CD8-positive, alpha-beta memory T cell (primary cell): ENCODE results near the gene SLC25A21. TPM values are rescaled to one million over a fixed set of nuclear protein-coding genes. Genes with fewer than 3 reads are reported as not detected.
A peak's percentile ranks its signal among the peaks of the same experiment; 100 is the strongest.

ENCODE experiments used
- CTCF ChIA-PET: fragments of 350-600 bp; sonication (Branson Sonifier 250); formaldehyde crosslinking; loops from one replicate; lab custom pipeline; 2021; ENCODE audit warnings: antibody characterized with exemption; lab: Charles Lee
- POLR2A ChIA-PET: fragments of 350-600 bp; sonication (Branson Sonifier 250); formaldehyde crosslinking; loops from one replicate; lab custom pipeline; 2021; ENCODE audit warnings: antibody characterized with exemption; lab: Charles Lee
- DNase-seq, 5 donors: peaks; one replicate each; pipeline versions ENCODE4 v3.0.0 to v3.0.0-alpha.2; 2020 to 2022; ENCODE audit warnings: mixed read lengths in 1 of 5
- H3K27ac ChIP-seq: one replicate; pipeline ENCODE4 v1.7.0; 2013; ENCODE audit warnings: low read depth, mild to moderate bottlenecking, low read length, moderate library complexity
- H3K27me3 ChIP-seq: 2 replicates; pipeline ENCODE4 v1.7.0; 2013; ENCODE audit warnings: low read length, mild to moderate bottlenecking; ENCODE audit not compliant: insufficient read depth, poor library complexity, severe bottlenecking
- H3K36me3 ChIP-seq: 2 replicates; pipeline ENCODE4 v1.7.0; 2013; ENCODE audit warnings: mild to moderate bottlenecking, low read length, moderate library complexity; ENCODE audit not compliant: insufficient read depth
- H3K4me1 ChIP-seq: 2 replicates; pipeline ENCODE4 v1.7.0; 2013; ENCODE audit warnings: mild to moderate bottlenecking, low read length, moderate library complexity; ENCODE audit not compliant: insufficient read depth
- H3K4me3 ChIP-seq: 2 replicates; pipeline ENCODE4 v1.7.0; 2013; ENCODE audit warnings: mild to moderate bottlenecking, low read length
- H3K9me3 ChIP-seq: 2 replicates; pipeline ENCODE4 v1.7.0; 2013; ENCODE audit warnings: mild to moderate bottlenecking, low read length
- H3K27ac Mint-ChIP-seq, 8 donors: one replicate each; pipeline ENCODE4 v1.8.0; 2020 to 2021; ENCODE audit warnings: mixed read lengths in 8 of 8, mild to moderate bottlenecking in 6 of 8, inconsistent platforms in 3 of 8, moderate library complexity in 3 of 8
- H3K27me3 Mint-ChIP-seq, 2 donors: one replicate each; pipeline ENCODE4 v1.8.0; 2020 to 2021; ENCODE audit warnings: mixed read lengths in 2 of 2, mild to moderate bottlenecking in 1 of 2, moderate library complexity in 1 of 2
- H3K36me3 Mint-ChIP-seq, 3 donors: one replicate each; pipeline ENCODE4 v1.8.0; 2020 to 2021; ENCODE audit warnings: mixed read lengths in 3 of 3, inconsistent platforms in 1 of 3, mild to moderate bottlenecking in 1 of 3
- H3K4me1 Mint-ChIP-seq, 3 donors: one replicate each; pipeline ENCODE4 v1.8.0; 2020 to 2021; ENCODE audit warnings: mixed read lengths in 3 of 3, inconsistent platforms in 1 of 3, mild to moderate bottlenecking in 1 of 3
- H3K4me3 Mint-ChIP-seq, 7 donors: one replicate each; pipeline ENCODE4 v1.8.0; 2020 to 2021; ENCODE audit warnings: mixed read lengths in 7 of 7, mild to moderate bottlenecking in 6 of 7, moderate library complexity in 4 of 7, inconsistent platforms in 2 of 7
- H3K9me3 Mint-ChIP-seq, 5 donors: one replicate each; pipeline ENCODE4 v1.8.0; 2020 to 2022; ENCODE audit warnings: mixed read lengths in 5 of 5, mild to moderate bottlenecking in 3 of 5, moderate library complexity in 2 of 5, inconsistent platforms in 1 of 5
- polyA plus RNA-seq: library from polyadenylated mRNA; unstranded; fragments of 300-500 nt; fragmentation: Illumina TruSeq; gene quantifications from one replicate; pipeline ENCODE4 v1.2.3, GENCODE V29; 2021
- total RNA-seq, 2 experiments: library from RNA; stranded (reverse); gene quantifications; one replicate each; pipeline ENCODE4 v1.2.3, GENCODE V29; 2021

Gene SLC25A21
- total and polyA plus RNA-seq, 3 experiments from 2014 or later, result not detected

DNA sequence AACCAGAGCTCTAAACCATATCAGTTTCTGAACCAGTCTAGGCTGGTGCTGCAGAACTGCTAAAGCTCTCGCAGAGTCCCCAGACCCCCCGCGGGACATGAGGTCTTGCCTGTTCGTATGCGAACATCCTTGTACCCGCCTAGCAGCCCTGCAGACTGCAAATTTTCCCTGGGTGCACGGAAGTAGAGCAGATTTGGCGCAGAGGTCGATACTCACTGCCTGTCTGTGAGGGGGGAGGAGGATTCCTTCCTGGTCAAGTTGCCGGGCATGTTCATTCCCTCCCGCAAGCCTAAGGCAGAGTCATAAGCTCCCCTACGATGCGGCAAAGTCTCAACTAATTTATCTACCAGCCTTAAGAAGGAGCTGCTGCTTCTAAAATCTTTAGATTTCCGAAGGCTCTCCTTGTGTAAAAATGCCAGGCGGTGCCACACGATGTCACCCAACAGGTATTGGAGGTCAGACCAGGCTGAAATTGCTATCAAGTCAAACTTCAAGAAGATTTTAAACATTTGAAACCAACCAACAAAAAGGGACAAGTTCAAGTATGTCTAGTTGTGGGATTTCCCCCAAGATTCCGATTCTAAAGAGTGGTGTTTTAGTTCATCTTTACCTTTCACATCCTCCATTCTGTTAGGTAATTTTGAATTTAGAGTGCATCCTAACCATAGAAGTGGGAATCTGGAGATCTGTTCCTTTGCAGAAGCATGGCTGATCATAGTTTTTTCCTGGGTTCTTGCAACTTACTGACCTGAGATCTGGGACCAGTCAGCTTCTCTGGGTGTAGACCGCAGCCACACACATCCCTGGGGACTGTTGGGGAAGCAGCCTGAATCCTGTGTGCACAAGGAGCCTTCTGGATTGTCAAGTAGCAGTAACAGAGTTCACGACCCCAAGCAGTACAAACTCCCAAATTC, 512.3 kb downstream of the SLC25A21 start:
- H3K36me3 ChIP-seq, result no peaks in the 10 kb centered on the region
- peaks cover 0 to 44% (median 16%) of the 10 kb centered on the region in 5 donors for H3K9me3 Mint-ChIP-seq
- H3K27me3 Mint-ChIP-seq, result peaks cover 78 to 95% of the 10 kb centered on the region in 2 donors
- peaks cover 44% of the 10 kb centered on the region for H3K27me3 ChIP-seq
- H3K27ac Mint-ChIP-seq, result no peak overlapping the region
- peaks cover 7% of the 10 kb centered on the region for H3K4me1 ChIP-seq
- H3K36me3 Mint-ChIP-seq, result peaks cover 0 to 4% (median 1%) of the 10 kb centered on the region in 3 donors
- no peak overlapping the region for H3K4me3 Mint-ChIP-seq
- H3K27ac ChIP-seq, result no peak overlapping the region
- ChIA-PET POLR2A (no interaction called here), CTCF (no interaction called here)
- H3K4me1 Mint-ChIP-seq, result peaks cover 18 to 58% (median 41%) of the 10 kb centered on the region in 3 donors
- no peaks in the 10 kb centered on the region for H3K9me3 ChIP-seq
- no peak for DNase-seq
- H3K4me3 ChIP-seq, result no peak overlapping the region

DNA sequence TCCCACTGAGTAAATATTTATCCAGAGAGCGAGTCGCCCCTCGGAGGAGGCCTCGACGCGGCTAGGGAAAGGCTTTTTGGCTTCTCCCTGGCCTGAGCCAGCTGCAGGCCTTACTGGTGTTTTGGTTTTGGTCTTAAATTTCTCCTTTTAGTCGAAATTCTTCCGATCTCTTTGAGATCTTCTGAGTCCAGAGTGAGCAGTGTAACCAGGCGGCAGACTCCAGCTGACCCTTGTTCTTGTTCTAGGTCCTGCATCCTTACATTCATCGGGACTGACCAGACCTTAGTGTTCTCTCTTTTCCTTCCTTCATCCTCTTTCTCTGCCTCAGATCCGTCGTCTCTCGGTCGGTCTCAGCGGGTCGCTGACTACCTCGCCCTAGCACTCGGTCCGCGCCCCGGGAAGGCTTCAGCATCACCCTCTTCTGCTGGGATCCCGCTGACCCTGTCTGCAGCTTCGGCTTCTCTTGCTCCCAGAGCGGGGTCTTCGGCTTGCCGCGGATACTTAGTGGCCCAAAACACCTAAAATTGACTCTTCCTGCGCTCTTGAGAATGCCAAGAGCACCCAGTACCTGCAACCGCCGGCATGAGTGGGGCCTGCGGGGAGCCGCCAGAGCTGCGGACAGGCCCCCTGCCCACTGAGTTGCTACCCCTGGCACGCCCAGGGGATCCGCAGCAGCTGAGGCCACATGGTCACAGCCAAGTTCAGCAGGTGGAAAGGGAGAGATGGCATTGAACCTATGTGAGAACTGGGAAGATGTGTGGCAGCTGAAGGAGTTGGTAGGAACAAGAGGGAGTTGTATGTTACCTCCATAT, 513.2 kb downstream of the SLC25A21 start:
- H3K27ac ChIP-seq, result no peak overlapping the region
- Mint-ChIP-seq H3K4me1 (peaks cover 16 to 50% (median 37%) of the 10 kb centered on the region in 3 donors), H3K27me3 (peaks cover 76 to 95% of the 10 kb centered on the region in 2 donors), H3K27ac (no peak overlapping the region), H3K4me3 (peak overlapping the region in 1 of 7 donors; percentile 6), H3K9me3 (peaks cover 0 to 40% (median 16%) of the 10 kb centered on the region in 5 donors), H3K36me3 (peaks cover 0 to 4% (median 1%) of the 10 kb centered on the region in 3 donors)
- no peak for DNase-seq
- no peaks in the 10 kb centered on the region for H3K36me3 ChIP-seq
- peaks cover 47% of the 10 kb centered on the region for H3K27me3 ChIP-seq
- POLR2A ChIA-PET, result no interaction called here
- H3K4me3 ChIP-seq, result no peak overlapping the region
- H3K4me1 ChIP-seq, result peaks cover 7% of the 10 kb centered on the region
- H3K9me3 ChIP-seq, result no peaks in the 10 kb centered on the region
- CTCF ChIA-PET, result no interaction called here

DNA sequence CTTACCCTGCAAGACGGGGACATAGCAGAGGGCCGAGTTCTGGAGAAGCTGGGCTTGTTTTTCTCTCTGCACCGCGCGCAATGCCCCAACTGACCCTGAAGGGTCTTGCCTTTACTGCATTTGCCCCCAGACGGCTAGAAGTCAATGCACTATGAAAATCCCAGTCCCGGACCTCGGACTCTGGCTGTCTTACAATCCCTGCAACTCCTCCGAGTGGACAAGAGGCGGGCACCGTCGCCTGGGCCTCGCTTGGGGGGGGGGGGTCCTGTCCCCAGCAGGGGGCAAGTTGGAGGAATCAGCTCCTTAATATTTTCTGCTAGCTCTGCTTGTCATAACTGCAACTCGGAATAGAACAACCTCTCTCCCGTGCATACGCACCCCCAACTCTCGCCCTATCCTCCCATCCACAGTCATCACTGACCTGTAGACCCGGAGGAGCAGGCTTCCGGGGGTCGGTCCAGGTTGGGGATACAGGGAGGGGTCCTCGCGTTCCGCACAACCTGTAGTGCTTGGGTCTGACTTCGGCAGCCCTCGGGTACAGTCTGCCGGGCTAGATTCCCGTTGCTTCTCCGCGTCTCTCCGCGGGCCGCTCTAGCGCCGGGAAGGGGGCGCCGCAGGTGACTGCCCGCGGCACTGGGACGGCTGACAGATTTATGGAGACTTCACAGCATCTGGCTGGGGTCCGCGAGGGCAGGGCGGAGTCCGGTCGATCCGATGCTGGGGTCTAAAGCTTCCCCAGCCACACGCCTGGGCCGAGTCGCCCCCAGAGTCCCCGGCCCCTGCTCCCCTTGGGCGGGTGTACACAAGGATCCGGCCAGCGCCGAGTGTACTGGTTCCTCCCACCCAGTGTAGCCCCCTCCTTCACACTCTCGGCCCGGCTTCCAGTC, 514.0 kb downstream of the SLC25A21 start:
- Mint-ChIP-seq H3K4me1 (peaks cover 11 to 42% (median 32%) of the 10 kb centered on the region in 3 donors), H3K4me3 (no peak overlapping the region), H3K36me3 (peaks cover 0 to 1% (median 0%) of the 10 kb centered on the region in 3 donors), H3K27ac (peak overlapping the region in 1 of 8 donors; percentile 21), H3K27me3 (peaks cover 78 to 95% of the 10 kb centered on the region in 2 donors), H3K9me3 (peaks cover 0 to 38% (median 12%) of the 10 kb centered on the region in 5 donors)
- no peaks in the 10 kb centered on the region for H3K9me3 ChIP-seq
- peaks cover 40% of the 10 kb centered on the region for H3K27me3 ChIP-seq
- H3K27ac ChIP-seq, result no peak overlapping the region
- CTCF ChIA-PET, result no interaction called here
- no peak for DNase-seq
- POLR2A ChIA-PET, result no interaction called here
- no peaks in the 10 kb centered on the region for H3K4me1 ChIP-seq
- H3K4me3 ChIP-seq, result no peak overlapping the region
- no peaks in the 10 kb centered on the region for H3K36me3 ChIP-seq

DNA sequence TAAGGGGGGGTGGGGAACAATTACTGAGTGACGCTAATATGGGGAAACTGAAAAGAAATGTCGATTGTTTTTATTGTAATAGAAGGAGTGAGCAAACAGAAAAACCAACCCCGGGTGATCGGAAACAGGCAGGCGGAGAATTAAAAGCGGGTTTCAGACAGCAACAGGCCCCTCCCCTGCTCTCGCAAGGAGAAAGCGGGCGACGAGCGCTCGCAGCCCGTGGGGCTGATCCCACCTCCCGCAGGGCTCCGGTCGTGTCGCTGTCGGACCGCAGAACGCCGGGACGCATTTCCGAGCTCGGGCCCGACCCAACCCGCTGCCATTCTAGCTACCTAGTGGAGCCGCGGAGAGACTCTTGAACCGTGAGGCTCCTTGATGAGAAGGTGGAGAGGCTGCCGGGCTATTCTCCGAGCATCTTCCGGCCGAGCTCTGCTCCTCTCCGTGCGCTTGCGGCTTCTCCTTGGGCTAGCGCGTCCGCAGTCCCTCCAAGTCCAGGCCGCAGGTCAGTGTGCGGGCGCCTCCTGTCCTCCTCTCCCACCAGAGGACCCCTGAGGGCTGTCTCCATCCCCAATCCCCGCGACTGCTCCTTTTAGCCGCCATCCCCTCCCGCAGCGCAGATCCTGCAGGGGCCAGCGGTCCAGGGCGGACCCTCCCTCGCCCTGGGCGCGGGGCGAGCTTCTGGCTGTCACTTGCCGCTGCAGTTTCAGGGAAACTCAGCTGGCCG, 514.8 kb downstream of the SLC25A21 start:
- POLR2A ChIA-PET, result no interaction called here
- peaks cover 48% of the 10 kb centered on the region for H3K27me3 ChIP-seq

DNA sequence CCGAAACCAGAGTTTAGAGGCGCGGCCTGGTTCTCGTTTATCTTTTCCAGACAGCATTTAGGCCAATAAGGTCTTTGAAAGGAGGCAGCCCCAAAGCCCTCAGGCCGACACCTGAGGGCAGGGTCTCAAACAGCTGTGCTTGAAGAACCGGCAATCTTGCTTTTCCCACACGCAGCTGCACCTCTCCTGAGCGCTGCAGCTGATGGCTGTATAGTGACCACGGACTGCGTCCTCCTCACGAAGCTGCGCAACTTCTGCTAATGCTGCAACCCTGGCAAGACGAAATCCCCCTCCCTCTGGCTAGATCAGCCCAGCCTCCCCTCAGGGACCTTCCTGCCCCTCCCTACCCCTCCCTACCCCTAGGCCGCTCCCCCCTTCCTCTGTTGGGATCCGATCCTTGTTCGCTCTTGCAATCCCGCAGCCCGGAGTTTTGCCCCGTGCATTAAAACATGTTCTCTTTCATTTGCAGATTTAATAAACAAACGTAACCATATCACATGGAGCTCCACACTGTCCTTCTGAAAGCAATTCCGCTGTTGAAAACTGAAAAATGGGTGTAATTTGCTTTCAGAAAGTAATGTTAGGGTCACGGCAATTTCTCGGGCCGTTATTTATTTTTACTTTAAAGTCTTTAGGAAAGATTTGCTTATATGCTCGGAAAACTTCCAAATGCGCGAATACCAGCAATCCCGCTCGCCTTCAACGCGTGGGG, 515.6 kb downstream of the SLC25A21 start:
- ChIA-PET POLR2A (no interaction called here), CTCF (no interaction called here)
- Mint-ChIP-seq H3K27me3 (peaks cover 76 to 97% of the 10 kb centered on the region in 2 donors), H3K4me3 (peak overlapping the region in 2 of 7 donors; percentile 10 to 70), H3K27ac (no peak overlapping the region), H3K36me3 (peaks cover 0 to 1% (median 0%) of the 10 kb centered on the region in 3 donors), H3K4me1 (peaks cover 6 to 34% (median 27%) of the 10 kb centered on the region in 3 donors), H3K9me3 (peaks cover 0 to 37% (median 12%) of the 10 kb centered on the region in 5 donors)
- Histone ChIP-seq H3K27ac (no peak overlapping the region), H3K4me3 (no peak overlapping the region), H3K9me3 (no peaks in the 10 kb centered on the region), H3K36me3 (no peaks in the 10 kb centered on the region), H3K27me3 (peaks cover 48% of the 10 kb centered on the region), H3K4me1 (no peaks in the 10 kb centered on the region)
- DNase-seq, result no peak

More for the DNA sequence above, 514.8 kb downstream of the SLC25A21 start:
- peaks cover 79 to 96% of the 10 kb centered on the region in 2 donors for H3K27me3 Mint-ChIP-seq
- no peak for DNase-seq
- H3K4me1 Mint-ChIP-seq, result peaks cover 10 to 39% (median 32%) of the 10 kb centered on the region in 3 donors
- CTCF ChIA-PET, result no interaction called here
- H3K9me3 ChIP-seq, result no peaks in the 10 kb centered on the region
- H3K36me3 ChIP-seq, result no peaks in the 10 kb centered on the region
- H3K27ac Mint-ChIP-seq, result no peak overlapping the region
- H3K9me3 Mint-ChIP-seq, result peaks cover 0 to 40% (median 14%) of the 10 kb centered on the region in 5 donors
- peaks cover 0 to 1% (median 0%) of the 10 kb centered on the region in 3 donors for H3K36me3 Mint-ChIP-seq
- no peak overlapping the region for H3K4me3 ChIP-seq
- H3K27ac ChIP-seq, result no peak overlapping the region
- H3K4me1 ChIP-seq, result no peaks in the 10 kb centered on the region
- no peak overlapping the region for H3K4me3 Mint-ChIP-seq

DNA sequence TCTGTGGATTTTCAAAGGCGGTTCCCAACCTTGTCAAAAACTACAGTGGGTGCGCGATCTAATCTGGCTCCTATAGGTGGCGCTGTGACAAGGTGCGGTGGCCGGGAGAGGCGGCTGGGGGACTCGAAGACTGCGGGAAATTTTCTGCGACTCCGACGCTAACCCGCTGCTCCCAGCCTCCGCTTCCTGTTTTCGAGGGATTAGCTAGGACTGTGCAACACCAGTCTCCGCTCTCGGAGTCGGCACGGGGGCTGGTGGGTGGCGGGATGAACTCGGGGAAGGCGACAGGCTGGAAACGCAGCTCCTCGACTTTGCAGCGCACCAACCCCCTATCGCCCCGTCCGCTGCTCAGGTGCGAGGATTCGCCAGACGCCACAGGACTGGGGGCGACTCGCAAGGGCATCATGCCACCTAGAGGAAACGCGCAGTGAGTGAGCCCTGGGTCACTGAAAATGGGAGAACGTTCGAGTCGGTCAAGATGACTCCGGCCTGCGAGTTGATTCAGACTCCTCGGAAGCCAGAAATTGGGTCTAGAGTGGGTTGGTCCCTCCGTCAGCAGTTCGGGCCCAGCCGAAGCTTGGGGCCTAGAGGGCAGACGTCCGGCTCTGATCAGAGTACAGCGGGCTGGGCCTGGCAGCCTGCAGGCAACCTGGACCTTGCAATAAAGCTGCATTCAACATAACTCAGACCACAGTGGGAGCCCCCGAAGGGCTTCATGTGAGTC, 516.3 kb downstream of the SLC25A21 start:
- no peaks in the 10 kb centered on the region for H3K9me3 ChIP-seq
- Mint-ChIP-seq H3K27me3 (peaks cover 69 to 97% of the 10 kb centered on the region in 2 donors), H3K36me3 (peaks cover 0 to 1% (median 0%) of the 10 kb centered on the region in 3 donors), H3K4me1 (peaks cover 3 to 28% (median 22%) of the 10 kb centered on the region in 3 donors), H3K9me3 (peaks cover 0 to 32% (median 12%) of the 10 kb centered on the region in 5 donors), H3K27ac (peak overlapping the region in 2 of 8 donors; percentile 0 to 30), H3K4me3 (peak overlapping the region in 4 of 7 donors; percentile 3 to 76 (median 14))
- H3K4me1 ChIP-seq, result no peaks in the 10 kb centered on the region
- no peak for DNase-seq
- ChIA-PET POLR2A (no interaction called here), CTCF (no interaction called here)
- no peaks in the 10 kb centered on the region for H3K36me3 ChIP-seq
- peaks cover 41% of the 10 kb centered on the region for H3K27me3 ChIP-seq
- no peak overlapping the region for H3K4me3 ChIP-seq
- no peak overlapping the region for H3K27ac ChIP-seq
